Ovary (tissue), 9 donors: ENCODE data around the gene ESYT2. TPM values are rescaled to one million over a fixed set of nuclear protein-coding genes. Genes with fewer than 3 reads are reported as not detected.

ENCODE experiments used
- DNase-seq, 5 donors: peaks; one replicate each; pipeline ENCODE4 v3.0.0-alpha.2; 2019 to 2020
- H3K27ac ChIP-seq, 2 donors: fragments of 200-600 bp; one replicate each; pipeline versions ENCODE4 v1.5.1 to v1.8.0; 2019 to 2022
- H3K27me3 ChIP-seq: fragments of 200-600 bp; one replicate; pipeline ENCODE4 v1.8.0; 2022
- H3K36me3 ChIP-seq: fragments of 200-600 bp; sonication (generic); one replicate; pipeline ENCODE4 v1.5.1; 2019
- H3K4me1 ChIP-seq: one replicate; pipeline ENCODE4 v1.8.1; 2013; ENCODE audit warnings: mild to moderate bottlenecking, moderate library complexity; ENCODE audit not compliant: insufficient read depth
- H3K4me3 ChIP-seq: fragments of 200-600 bp; sonication (generic); one replicate; pipeline ENCODE4 v1.5.1; 2017
- H3K9me3 ChIP-seq, 2 donors: fragments of 200-600 bp in 1 of 2; sonication (generic) in 1 of 2; one replicate each; pipeline versions ENCODE4 v1.5.1 to v1.8.1; 2013 to 2019; ENCODE audit warnings: mild to moderate bottlenecking in 1 of 2, moderate library complexity in 1 of 2
- CTCF ChIP-seq, 3 donors: fragments of 450-650 bp in 2 of 3; fragments of 200-600 bp in 1 of 3; IDR thresholded peaks; one replicate each; pipeline versions ENCODE4 v1.5.1 to v1.8.0; 2016 to 2022; ENCODE audit warnings: antibody characterized with exemption in 3 of 3, mild to moderate bottlenecking in 1 of 3
- EP300 ChIP-seq: sonication (generic); formaldehyde crosslinking; IDR thresholded peaks from one replicate; pipeline ENCODE4 v1.6.1; 2017; ENCODE audit warnings: antibody characterized with exemption
- POLR2A ChIP-seq: fragments of 450-650 bp; IDR thresholded peaks from one replicate; pipeline ENCODE4 v1.6.1; 2017; ENCODE audit warnings: antibody characterized with exemption, mild to moderate bottlenecking, moderate library complexity
- WGBS, 3 donors: extraction: QIAGEN DNeasy Blood & Tissue Kit in 1 of 3; methylation state at CpG; one replicate each; pipeline versions ENCODE4 v1.1.5 to v1.1.7; 2013 to 2017; 5-methylcytosine and 5-hydroxymethylcytosine counted together
- intact Hi-C, 4 donors: fragments of 100-400 bp; cut with DNase I; formaldehyde crosslinking; loops; one replicate each; pipeline versions ENCODE4 v1.11.0 to v1.15.1; 2022 to 2023
- polyA plus RNA-seq, 2 donors: library from polyadenylated mRNA; stranded (reverse); fragments of 200-250 nt in 1 of 2; fragments of 350-450 nt in 1 of 2; fragmentation: Illumina TruSeq in 1 of 2; extraction: RNeasy Lipid Tissue Mini Kit (QIAGEN cat#74804) in 1 of 2; gene quantifications; one replicate each; pipeline ENCODE4 v1.2.3, GENCODE V29; 2013 to 2014
- total RNA-seq, 7 donors: library from RNA; depleted of rRNA in 2 of 7; stranded (reverse); fragments of >200 nt in 2 of 7; fragmentation: NEBNext Ultra II Directional in 3 of 7; extraction: Animal tissue kit (Norgen Biotek cat#: 25700) in 3 of 7; gene quantifications; one replicate each; pipeline versions ENCODE4 v1.1.0 to v1.2.4, GENCODE V29; 2016 to 2023
- donor health status: DM: no; HTN: no; CAD: no; lungs with moderate emphysema.
- donor health status: DM: no; HTN: no; CAD: no.
- donor health status: Bipolar disorder and iron deficiency.
- donor health status: DM: yes; HTN: yes; CAD: no.
- donor health status: DM: no; HTN: no; CAD: no.
- donor health status: DM: yes; HTN: yes; CAD: no.

ESYT2 gene
- total and polyA plus RNA-seq, 9 donors: 42.7 to 147 (median 91.6) TPM

- H3K4me1 ChIP-seq: peaks cover 7% of the 10 kb centered on the region
- 78 to 85% (median 80%) methylated on average over 21 of the region's 21 CpGs for WGBS, 3 donors
- no peak overlapping the region for H3K4me3 ChIP-seq
- intact Hi-C loops: no loop called here
- H3K27ac ChIP-seq: no peak overlapping the region
- H3K36me3 ChIP-seq: no peaks in the 10 kb centered on the region
- TF ChIP-seq CTCF (IDR thresholded peaks at IDR 0.05) (no peak), POLR2A (no peak), EP300 (no peak)
- no peak for DNase-seq
- H3K27me3 ChIP-seq: no peaks in the 10 kb centered on the region
- no peaks in the 10 kb centered on the region for H3K9me3 ChIP-seq
Measured at GRCh38 chr7:158805937-158806336, 23.4 kb downstream of the ESYT2 start.

DNA sequence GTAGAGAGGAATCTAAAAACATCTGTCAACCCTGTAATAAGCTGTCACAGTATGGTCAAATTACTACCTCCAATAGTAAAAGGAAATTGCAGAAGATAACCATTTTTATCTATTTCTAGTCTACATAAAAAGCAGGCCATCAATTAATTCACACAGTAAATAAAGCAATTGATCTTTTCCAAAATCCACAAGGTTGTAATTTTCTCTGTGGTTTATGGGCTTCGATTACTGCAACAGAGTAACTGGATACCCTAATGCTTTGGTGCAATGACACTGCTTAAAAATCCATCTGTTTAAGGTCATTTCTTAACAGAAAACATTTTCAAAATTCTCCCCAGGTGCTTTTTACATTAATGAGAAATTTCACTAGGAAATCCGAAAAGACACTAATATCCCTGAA is 23.9 kb downstream of the ESYT2 start:
- WGBS, 3 donors: 84 to 89% (median 87%) methylated on average over 2 of the region's 2 CpGs

GRCh38 chr7:158804335-158804734 is 25.0 kb downstream of the ESYT2 start:
- H3K27ac ChIP-seq: no peak overlapping the region
- H3K4me1 ChIP-seq: peaks cover 11% of the 10 kb centered on the region
- H3K4me3 ChIP-seq: no peak overlapping the region
- WGBS, 3 donors: 89 to 97% (median 92%) methylated on average over 22 of the region's 22 CpGs
- H3K27me3 ChIP-seq: no peaks in the 10 kb centered on the region
- no peak for DNase-seq
- intact Hi-C loops: no loop called here
- H3K36me3 ChIP-seq: no peaks in the 10 kb centered on the region
- TF ChIP-seq POLR2A (no peak), CTCF (IDR thresholded peaks at IDR 0.05) (no peak), EP300 (no peak)
- H3K9me3 ChIP-seq: no peaks in the 10 kb centered on the region

More for the DNA sequence above, 23.9 kb downstream of the ESYT2 start:
- Histone ChIP-seq H3K27ac (no peak overlapping the region), H3K36me3 (no peaks in the 10 kb centered on the region), H3K9me3 (no peaks in the 10 kb centered on the region), H3K4me1 (peaks cover 9% of the 10 kb centered on the region), H3K4me3 (no peak overlapping the region), H3K27me3 (no peaks in the 10 kb centered on the region)
- TF ChIP-seq CTCF (IDR thresholded peaks at IDR 0.05) (no peak), EP300 (no peak), POLR2A (no peak)
- intact Hi-C loops: no loop called here
- DNase-seq: no peak

GRCh38 chr7:158803367-158803969 is 25.8 kb downstream of the ESYT2 start:
- H3K9me3 ChIP-seq: no peaks in the 10 kb centered on the region
- H3K4me3 ChIP-seq: no peak overlapping the region
- no peak overlapping the region for H3K27ac ChIP-seq
- H3K36me3 ChIP-seq: no peaks in the 10 kb centered on the region
- DNase-seq: no peak
- 83 to 86% (median 83%) methylated on average over 14 to 33 of the region's 35 CpGs for WGBS, 3 donors
- H3K27me3 ChIP-seq: no peaks in the 10 kb centered on the region
- intact Hi-C loops: no loop called here
- TF ChIP-seq EP300: no peak
- TF ChIP-seq CTCF (IDR thresholded peaks at IDR 0.05): no peak
- TF ChIP-seq POLR2A: no peak
- peaks cover 11% of the 10 kb centered on the region for H3K4me1 ChIP-seq
